K562 (cell line): ENCODE results near the gene SNAP23. TPM values are rescaled to one million over a fixed set of nuclear protein-coding genes. Genes with fewer than 3 reads are reported as not detected.
A peak's percentile ranks its signal among the peaks of the same experiment; 100 is the strongest.

ENCODE experiments used
- CBFA2T2 ChIP-seq: fragments of 450-650 bp; conservative IDR thresholded peaks from 2 replicates; pipeline ENCODE4 v1.6.1; 2017; ENCODE audit warnings: mild to moderate bottlenecking
- CCAR2 ChIP-seq: fragments of 200-400 bp; formaldehyde crosslinking; IDR thresholded peaks from 2 replicates; pipeline ENCODE4 v1.6.1; 2017; ENCODE audit warnings: mild to moderate bottlenecking, low read depth, low read length
- DMBX1 ChIP-seq: fragments of 250-450 bp; sonication (Bioruptor Pico); IDR thresholded peaks from 2 replicates; pipeline ENCODE4 v1.8.0; 2022; ENCODE audit warnings: inconsistent platforms, mild to moderate bottlenecking, moderate library complexity, borderline replicate concordance
- E2F3 ChIP-seq: fragments of 250-450 bp; sonication (Bioruptor Pico); IDR thresholded peaks from 2 replicates; pipeline ENCODE4 v1.4.0; 2020; ENCODE audit warnings: mild to moderate bottlenecking
- FOXJ2 ChIP-seq: fragments of 200-800 bp; sonication (Bioruptor generic); IDR thresholded peaks from 2 replicates; pipeline ENCODE4 v1.6.1; 2016; ENCODE audit warnings: missing genetic modification characterization, missing compliant biosample characterization
- MAZ ChIP-seq, 2 experiments: fragments of 450-650 bp in 1 of 2; sonication (generic) in 1 of 2; formaldehyde crosslinking; IDR thresholded peaks in 1 of 2; conservative IDR thresholded peaks in 1 of 2; 2 replicates each; pipeline versions ENCODE4 v1.4.0 to v1.5.0; 2020; ENCODE audit warnings: mild to moderate bottlenecking in 1 of 2, missing genetic modification reagents in 1 of 2
- POLR2AphosphoS5 ChIP-seq: IDR thresholded peaks from 2 replicates; pipeline ENCODE4 v1.6.1; 2011; ENCODE audit warnings: mild to moderate bottlenecking, low read depth, low read length, moderate library complexity; ENCODE audit not compliant: control insufficient read depth, insufficient read depth
- POLR2B ChIP-seq: fragments of 450-650 bp; IDR thresholded peaks from 2 replicates; pipeline ENCODE4 v1.6.1; 2018; ENCODE audit warnings: low read depth; ENCODE audit not compliant: partially characterized antibody
- SMARCA4 ChIP-seq: fragments of 450-650 bp; IDR thresholded peaks from 2 replicates; pipeline ENCODE4 v1.6.1; 2016
- SRSF9 ChIP-seq: fragments of 200-400 bp; formaldehyde crosslinking; IDR thresholded peaks from 2 replicates; pipeline ENCODE4 v1.6.1; 2017; ENCODE audit warnings: low read depth, low read length, borderline replicate concordance
- ZNF12 ChIP-seq: sonication (generic); formaldehyde crosslinking; IDR thresholded peaks from 2 replicates; pipeline ENCODE4 v1.4.0; 2020; ENCODE audit warnings: mild to moderate bottlenecking, missing genetic modification reagents
- ZNF253 ChIP-seq: fragments of 250-450 bp; sonication (Bioruptor Pico); conservative IDR thresholded peaks from 2 replicates; pipeline ENCODE4 v1.6.1; 2021; ENCODE audit warnings: mild to moderate bottlenecking
- ZNF311 ChIP-seq: fragments of 250-450 bp; sonication (Bioruptor Pico); IDR thresholded peaks from 2 replicates; pipeline ENCODE4 v1.4.0; 2020; ENCODE audit warnings: mild to moderate bottlenecking, moderate library complexity
- polyA plus RNA-seq, 8 experiments: library from polyadenylated mRNA; depleted of rRNA in 4 of 8; stranded (reverse) in 5 of 8; unstranded in 3 of 8; fragments of >200 nt; fragmentation: Nextera tagmentation in 2 of 8; fragmentation: Illumina TruSeq in 1 of 8; extraction: Ambion mirVana in 2 of 8; extraction: Trizol in 1 of 8; gene quantifications; 2 replicates each; pipeline versions ENCODE4 v1.2.1 to v1.2.3, GENCODE V29; 2011 to 2014; ENCODE audit warnings: inconsistent platforms in 1 of 8, missing spikeins in 1 of 8
- total RNA-seq, 7 experiments: library from RNA; depleted of rRNA in 6 of 7; stranded (reverse); fragments of >200 nt in 6 of 7; fragmentation: Illumina TruSeq in 2 of 7; extraction: Trizol in 2 of 7; gene quantifications; 2 replicates each; pipeline versions ENCODE4 v1.2.1 to v1.2.3, GENCODE V29; 2011 to 2021; ENCODE audit warnings: low replicate concordance in 1 of 7
- TF ChIP-seq, protein P1 (sequence below): sonication (generic); formaldehyde crosslinking; IDR thresholded peaks from 2 replicates; pipeline ENCODE4 v1.8.1; 2023; ENCODE audit warnings: mild to moderate bottlenecking, missing genetic modification reagents
- TF ChIP-seq, protein P2 (sequence below): fragments of 450-650 bp; IDR thresholded peaks from 2 replicates; pipeline ENCODE4 v1.6.1; 2016; ENCODE audit warnings: low read depth, mild to moderate bottlenecking, moderate library complexity
- TF ChIP-seq, protein P3 (sequence below): sonication (generic); formaldehyde crosslinking; IDR thresholded peaks from 2 replicates; pipeline ENCODE4 v1.8.0; 2022; ENCODE audit warnings: mild to moderate bottlenecking, low read depth, missing genetic modification reagents
- TF ChIP-seq, protein P4 (sequence below): sonication (generic); formaldehyde crosslinking; IDR thresholded peaks from 2 replicates; pipeline ENCODE4 v1.8.0; 2023; ENCODE audit warnings: mild to moderate bottlenecking, missing genetic modification reagents
- TF ChIP-seq, protein P5 (sequence below): sonication (generic); formaldehyde crosslinking; IDR thresholded peaks from 2 replicates; pipeline ENCODE4 v1.8.1; 2023; ENCODE audit warnings: mild to moderate bottlenecking, missing genetic modification reagents

The SNAP23 gene
- total and polyA plus RNA-seq, 9 of the 15 experiments (the other 6 are each of a cell fraction or from before 2014, with no cell fraction given): 78.9 to 168 (median 117) TPM

DNA sequence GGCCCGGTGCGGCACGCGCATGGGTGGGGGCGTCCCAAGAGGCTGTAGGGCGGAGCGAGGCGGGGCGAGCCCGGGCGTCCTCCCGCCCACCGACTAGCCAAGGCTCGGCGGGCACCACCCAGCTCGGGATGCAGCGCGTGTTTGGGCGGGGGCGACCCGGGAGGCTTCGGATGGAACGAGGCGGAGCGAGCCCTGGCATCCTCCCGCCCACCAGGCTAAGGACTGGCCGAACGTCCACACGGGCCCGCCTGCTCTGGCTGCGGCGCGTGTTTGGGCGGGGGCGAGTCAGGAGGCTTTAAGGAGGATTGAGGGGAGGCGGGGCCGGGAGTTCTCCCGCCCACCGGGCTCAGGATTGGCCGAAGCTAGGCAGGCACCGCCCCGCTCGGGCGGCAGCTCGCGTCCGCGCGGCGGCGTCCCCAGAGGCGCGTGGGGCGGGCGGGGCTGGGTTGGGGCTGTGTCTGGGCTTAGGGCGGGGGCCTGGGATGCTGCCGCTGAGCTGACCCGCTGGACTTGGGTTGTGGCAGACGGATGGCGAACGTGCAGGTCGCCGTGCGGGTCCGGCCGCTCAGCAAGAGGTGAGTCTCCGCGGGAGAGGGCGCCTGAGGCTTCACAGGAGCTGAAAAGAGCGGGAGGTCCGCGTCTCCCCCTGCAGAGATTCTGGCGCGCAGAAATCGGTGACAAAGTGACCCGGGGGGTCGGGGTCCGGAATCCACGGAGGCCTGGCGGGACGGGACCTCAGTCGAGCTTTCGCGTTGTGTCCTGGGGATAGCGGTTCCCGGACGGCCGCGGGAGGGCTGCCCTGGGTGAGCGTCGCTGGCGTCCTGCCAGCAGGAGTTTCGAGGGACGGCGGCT is 80.0 kb downstream of the SNAP23 start, which contains the start of gene STARD9 (continued):
- TF ChIP-seq ZNF12 (CRISPR knock-in tag) (no peak), SRSF9 (no peak), CBFA2T2 (no peak), E2F3 (CRISPR knock-in tag) (peak; percentile 35; the same call in 1 of the 2 replicates), POLR2AphosphoS5 (peak; percentile 38; the same call in 1 of the 2 replicates), ZNF253 (no peak), SMARCA4 (0 out of 2 replicates have a peak, but pooled peaks have one; percentile 28), DMBX1 (CRISPR knock-in tag) (0 out of 2 replicates have a peak, but pooled peaks have one; percentile 61), FOXJ2 (0 out of 2 replicates have a peak, but pooled peaks have one; percentile 33), CCAR2 (no peak), POLR2B (peak; percentile 35), ZNF311 (CRISPR knock-in tag) (no peak), MAZ (CRISPR knock-in tag; conservative IDR thresholded peaks at IDR 0.05 in 1 of 2, IDR thresholded peaks at IDR 0.05 in 1 of 2) (peak; percentile 94 to 97)
- TF ChIP-seq, protein P1, sequence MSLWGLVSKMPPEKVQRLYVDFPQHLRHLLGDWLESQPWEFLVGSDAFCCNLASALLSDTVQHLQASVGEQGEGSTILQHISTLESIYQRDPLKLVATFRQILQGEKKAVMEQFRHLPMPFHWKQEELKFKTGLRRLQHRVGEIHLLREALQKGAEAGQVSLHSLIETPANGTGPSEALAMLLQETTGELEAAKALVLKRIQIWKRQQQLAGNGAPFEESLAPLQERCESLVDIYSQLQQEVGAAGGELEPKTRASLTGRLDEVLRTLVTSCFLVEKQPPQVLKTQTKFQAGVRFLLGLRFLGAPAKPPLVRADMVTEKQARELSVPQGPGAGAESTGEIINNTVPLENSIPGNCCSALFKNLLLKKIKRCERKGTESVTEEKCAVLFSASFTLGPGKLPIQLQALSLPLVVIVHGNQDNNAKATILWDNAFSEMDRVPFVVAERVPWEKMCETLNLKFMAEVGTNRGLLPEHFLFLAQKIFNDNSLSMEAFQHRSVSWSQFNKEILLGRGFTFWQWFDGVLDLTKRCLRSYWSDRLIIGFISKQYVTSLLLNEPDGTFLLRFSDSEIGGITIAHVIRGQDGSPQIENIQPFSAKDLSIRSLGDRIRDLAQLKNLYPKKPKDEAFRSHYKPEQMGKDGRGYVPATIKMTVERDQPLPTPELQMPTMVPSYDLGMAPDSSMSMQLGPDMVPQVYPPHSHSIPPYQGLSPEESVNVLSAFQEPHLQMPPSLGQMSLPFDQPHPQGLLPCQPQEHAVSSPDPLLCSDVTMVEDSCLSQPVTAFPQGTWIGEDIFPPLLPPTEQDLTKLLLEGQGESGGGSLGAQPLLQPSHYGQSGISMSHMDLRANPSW (CRISPR knock-in tag): no peak
- TF ChIP-seq, protein P2, sequence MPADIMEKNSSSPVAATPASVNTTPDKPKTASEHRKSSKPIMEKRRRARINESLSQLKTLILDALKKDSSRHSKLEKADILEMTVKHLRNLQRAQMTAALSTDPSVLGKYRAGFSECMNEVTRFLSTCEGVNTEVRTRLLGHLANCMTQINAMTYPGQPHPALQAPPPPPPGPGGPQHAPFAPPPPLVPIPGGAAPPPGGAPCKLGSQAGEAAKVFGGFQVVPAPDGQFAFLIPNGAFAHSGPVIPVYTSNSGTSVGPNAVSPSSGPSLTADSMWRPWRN: peak; percentile 74
- TF ChIP-seq, protein P3, sequence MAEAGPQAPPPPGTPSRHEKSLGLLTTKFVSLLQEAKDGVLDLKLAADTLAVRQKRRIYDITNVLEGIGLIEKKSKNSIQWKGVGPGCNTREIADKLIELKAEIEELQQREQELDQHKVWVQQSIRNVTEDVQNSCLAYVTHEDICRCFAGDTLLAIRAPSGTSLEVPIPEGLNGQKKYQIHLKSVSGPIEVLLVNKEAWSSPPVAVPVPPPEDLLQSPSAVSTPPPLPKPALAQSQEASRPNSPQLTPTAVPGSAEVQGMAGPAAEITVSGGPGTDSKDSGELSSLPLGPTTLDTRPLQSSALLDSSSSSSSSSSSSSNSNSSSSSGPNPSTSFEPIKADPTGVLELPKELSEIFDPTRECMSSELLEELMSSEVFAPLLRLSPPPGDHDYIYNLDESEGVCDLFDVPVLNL: peak; percentile 78; the same call in 1 of the 2 replicates
- TF ChIP-seq, protein P4, sequence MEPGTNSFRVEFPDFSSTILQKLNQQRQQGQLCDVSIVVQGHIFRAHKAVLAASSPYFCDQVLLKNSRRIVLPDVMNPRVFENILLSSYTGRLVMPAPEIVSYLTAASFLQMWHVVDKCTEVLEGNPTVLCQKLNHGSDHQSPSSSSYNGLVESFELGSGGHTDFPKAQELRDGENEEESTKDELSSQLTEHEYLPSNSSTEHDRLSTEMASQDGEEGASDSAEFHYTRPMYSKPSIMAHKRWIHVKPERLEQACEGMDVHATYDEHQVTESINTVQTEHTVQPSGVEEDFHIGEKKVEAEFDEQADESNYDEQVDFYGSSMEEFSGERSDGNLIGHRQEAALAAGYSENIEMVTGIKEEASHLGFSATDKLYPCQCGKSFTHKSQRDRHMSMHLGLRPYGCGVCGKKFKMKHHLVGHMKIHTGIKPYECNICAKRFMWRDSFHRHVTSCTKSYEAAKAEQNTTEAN: peak; percentile 29; the same call in 1 of the 2 replicates
- TF ChIP-seq, protein P5, sequence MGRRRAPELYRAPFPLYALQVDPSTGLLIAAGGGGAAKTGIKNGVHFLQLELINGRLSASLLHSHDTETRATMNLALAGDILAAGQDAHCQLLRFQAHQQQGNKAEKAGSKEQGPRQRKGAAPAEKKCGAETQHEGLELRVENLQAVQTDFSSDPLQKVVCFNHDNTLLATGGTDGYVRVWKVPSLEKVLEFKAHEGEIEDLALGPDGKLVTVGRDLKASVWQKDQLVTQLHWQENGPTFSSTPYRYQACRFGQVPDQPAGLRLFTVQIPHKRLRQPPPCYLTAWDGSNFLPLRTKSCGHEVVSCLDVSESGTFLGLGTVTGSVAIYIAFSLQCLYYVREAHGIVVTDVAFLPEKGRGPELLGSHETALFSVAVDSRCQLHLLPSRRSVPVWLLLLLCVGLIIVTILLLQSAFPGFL (CRISPR knock-in tag): no peak
